Renal cortex interstitium (tissue), 11 donors: ENCODE measurements around the gene GUCY2F. TPM values are rescaled to one million over a fixed set of nuclear protein-coding genes. Genes with fewer than 3 reads are reported as not detected.

Source experiments
- DNase-seq, 11 donors: peaks; one replicate each; pipeline ENCODE4 v3.0.0-alpha.2; 2013; ENCODE audit warnings: low read depth in 9 of 11, low spot score in 4 of 11; ENCODE audit errors: extremely low read depth in 1 of 11
- polyA plus RNA-seq, 3 donors: library from polyadenylated mRNA; unstranded; fragments of 120-200 nt; gene quantifications; one replicate each; pipeline ENCODE4 v1.2.1, GENCODE V29; 2013; ENCODE audit not compliant: insufficient read length in 3 of 3

The GUCY2F gene
- polyA plus RNA-seq, 3 donors: 0.04 to 0.06 (median 0.05) TPM

DNA sequence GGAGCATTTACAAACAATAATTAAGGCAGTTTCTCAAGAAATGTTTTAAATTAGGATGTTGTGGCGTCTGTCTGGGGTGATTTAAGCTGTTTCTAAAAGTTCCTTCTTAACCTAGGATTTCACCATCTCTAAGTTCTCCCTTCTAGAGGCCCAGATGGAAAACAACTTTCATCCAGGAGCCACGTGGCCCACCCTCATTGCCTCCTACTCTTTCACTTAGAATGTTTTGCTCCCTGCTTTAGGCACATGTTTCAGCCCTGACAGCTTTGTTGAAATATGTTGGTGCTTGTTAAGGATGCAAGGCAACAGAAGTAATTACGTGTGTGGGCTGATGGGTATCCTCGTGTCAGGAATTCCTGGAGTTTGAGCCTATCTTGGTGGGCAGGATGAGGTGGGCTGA lies 131.3 kb downstream of the GUCY2F start:
- no peak for DNase-seq

DNA sequence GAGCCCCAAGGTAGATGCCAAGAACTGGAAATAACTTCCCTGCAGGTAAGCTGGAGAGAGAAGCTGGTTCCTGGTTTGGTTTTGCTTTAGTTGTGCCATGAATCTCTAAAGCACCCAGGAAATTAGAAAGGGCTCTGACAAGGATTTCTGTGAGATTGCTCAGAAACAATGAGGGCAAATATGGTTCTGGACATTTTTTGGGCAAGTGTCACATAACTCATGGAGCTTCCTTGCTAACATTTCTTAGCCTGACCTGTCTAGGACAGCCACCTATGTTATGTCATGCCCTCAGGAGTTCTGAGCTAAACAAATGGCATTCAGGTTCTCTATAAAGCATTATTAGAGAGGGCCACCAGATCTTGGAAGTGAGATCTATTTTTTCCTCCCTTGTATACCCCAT lies 131.8 kb downstream of the GUCY2F start:
- no peak for DNase-seq

DNA sequence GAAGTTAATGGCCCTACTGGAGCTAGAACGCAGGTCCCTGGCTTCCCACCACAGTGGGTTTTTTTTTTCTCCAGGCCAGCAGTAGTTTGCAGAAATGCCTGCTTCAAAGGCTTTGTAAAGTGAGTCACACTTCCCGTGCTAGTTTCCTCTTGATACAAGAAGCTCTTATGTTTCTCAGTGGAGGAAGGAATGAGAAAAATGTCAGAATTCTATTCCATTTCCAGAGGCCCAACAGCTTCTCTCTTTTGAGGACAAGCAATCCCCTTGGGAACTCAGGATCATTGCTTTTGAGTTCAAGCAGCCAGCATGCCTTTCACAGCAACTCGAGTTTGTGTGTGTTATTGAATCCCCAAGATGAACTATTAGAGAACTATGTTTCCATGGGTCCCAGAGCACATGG lies 134.3 kb downstream of the GUCY2F start:
- DNase-seq: no peak

DNA sequence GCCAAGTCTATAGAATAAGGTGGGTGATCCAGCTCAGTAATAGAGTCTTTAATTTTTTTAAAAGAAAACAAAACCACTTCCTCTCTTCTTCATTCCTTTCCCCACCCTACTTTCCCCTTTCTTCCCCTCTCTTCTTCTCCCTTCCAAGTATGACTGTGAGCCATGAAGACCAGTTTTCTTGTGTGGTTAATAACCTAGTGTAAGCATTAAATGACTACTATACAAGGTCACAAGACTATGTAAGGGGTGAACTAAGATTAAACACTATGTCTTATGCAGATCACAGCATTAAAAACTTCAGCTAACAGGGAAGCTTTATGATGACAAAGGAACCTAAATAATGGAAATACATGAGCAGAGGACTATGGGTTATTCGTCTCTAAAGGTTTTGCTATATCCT lies 135.4 kb downstream of the GUCY2F start:
- no peak for DNase-seq

DNA sequence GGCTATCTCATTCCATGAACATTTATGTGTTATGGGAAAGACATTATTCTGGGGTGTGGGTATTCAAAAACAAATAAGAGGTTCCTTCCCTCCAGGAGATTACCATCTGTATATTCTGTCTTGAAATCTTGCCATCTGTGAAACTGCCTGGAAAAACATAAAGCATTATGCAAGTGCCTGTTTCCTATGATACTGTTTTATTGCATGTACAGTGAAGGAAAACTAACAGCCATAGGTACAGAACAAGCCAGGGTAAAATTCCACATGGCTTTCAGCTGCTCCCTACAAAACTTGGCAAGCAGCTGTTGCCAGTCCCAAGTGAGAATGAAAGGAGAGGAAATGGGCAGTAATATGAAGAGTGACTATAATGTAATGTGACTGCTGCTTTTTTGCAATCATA lies 136.0 kb downstream of the GUCY2F start:
- no peak for DNase-seq

DNA sequence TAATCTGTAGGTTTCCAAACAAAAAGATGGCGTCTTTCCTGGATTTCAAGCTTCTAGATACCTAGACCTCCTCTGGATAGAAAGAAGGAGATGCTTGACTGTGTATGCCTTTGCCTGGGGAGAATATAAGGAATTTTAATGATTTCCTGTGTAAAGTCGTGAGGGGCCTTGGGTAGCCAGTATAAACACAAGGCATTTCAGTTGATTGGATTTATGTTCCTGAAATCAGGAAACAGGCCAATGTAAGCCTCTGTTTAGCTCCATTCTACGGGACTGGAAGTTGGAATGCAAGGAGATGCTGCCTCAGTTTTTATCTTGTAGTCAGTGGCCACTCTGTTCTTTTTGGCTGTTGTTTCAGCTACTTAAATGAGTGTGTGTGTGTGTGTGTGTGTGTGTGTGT lies 137.2 kb downstream of the GUCY2F start:
- DNase-seq: peak in 1 of 11 donors; percentile 28

DNA sequence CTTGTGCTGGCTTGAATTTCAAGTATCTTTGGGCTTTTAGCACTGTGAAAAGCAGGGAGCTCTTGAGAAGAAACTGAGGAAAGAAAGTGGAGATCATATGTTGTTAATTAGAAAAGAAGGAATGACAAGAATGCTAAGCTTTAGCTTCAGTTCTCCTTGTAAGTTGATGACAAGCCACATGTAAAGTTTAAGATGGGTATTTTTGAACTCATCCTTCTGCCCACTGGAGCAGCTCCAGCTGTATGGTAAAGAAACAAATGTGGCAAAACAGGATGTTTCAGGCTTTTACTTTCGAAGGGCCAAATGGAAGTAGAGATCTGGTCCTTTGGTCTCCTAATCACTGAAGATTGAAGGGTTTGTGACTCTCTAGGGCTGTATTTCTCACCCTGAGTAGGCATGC lies 137.8 kb downstream of the GUCY2F start:
- DNase-seq: no peak

DNA sequence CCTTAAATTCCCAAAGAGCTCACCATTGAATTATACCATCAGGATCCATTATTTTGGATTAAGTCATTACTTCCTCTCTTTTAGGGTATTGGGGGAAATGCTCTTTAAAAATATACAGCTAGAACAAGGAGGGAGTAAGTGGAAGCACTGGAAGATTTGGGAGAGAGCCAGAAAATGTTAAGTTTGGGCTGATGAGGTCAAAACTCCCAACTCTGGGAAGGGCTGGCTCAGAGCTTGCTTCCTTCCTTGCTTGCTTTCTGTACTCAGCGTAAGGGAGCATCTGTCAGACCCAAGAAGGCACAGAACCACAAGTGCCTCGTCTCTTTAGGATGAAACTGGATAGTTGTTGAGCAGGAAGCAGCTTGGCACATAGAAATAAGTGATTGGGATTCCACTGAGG lies 138.2 kb downstream of the GUCY2F start:
- DNase-seq: no peak

DNA sequence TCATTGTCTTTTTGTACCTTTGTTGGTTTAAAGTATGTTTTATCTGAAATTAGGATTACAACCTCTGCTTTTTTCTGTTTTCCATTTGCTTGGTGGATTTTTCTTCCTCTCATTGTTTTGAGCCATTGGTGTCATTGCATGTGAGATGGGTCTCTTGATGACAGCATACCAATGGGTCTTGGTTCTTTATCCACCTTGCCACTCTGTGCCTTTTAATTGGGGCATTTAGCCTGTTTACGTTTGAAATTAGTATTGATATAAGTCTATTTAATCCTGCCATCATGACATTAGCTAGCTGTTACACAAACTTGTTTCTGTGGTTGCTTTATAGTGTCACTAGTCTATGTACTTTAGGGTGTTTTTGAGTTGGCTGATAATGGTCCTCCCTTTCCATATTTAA lies 145.7 kb downstream of the GUCY2F start:
- no peak for DNase-seq

DNA sequence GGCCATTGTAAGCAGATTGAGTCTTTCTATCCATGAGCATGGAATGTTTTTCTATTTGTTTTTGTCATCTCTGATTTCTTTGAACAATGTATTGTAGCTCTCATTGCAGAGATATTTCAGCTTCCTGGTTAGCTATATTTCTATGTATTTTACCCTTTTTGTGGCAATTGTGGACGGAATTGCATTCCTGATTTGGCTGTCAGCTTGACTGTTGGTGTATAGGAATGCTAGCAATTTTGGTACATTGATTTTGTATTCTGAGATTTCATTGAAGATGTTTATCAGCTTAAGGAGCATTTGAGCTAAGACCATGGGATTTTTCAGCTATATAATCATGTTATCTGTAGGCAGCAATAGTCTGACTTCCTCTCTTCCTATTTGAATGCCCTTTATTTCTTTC lies 154.6 kb downstream of the GUCY2F start:
- DNase-seq: no peak

Other genes starting within 250 kb of the GUCY2F start
- 10 to 100 TPM; 16.7 to 18.9 (median 17.0) TPM for gene NXT2, start 54.8 kb upstream of the GUCY2F start, polyA plus RNA-seq
- gene KCNE5, start 143.1 kb upstream of the GUCY2F start, polyA plus RNA-seq: 1 to 10 TPM; 4.2 to 6.7 (median 5.1) TPM